Subcutaneous abdominal adipose tissue (tissue), 5 donors: Measurements from ENCODE around the gene CCDC6.
"Not testable (repeated sequence)": the region's sequence is repeated elsewhere in the genome, so short reads cannot be mapped to it uniquely, and the experiment has no call there.

Experiments used
- H3K27ac ChIP-seq: one replicate; pipeline ENCODE4 v1.7.0; 2013; ENCODE audit warnings: low read depth, mild to moderate bottlenecking, inconsistent platforms, low read length, moderate library complexity
- H3K27me3 ChIP-seq, 5 donors: one replicate each; pipeline ENCODE4 v1.7.0; 2013; ENCODE audit warnings: low read length in 5 of 5, inconsistent platforms in 1 of 5; ENCODE audit not compliant: control insufficient read depth in 5 of 5, insufficient read depth in 4 of 5
- H3K36me3 ChIP-seq, 5 donors: one replicate each; pipeline ENCODE4 v1.7.0; 2013; ENCODE audit warnings: low read length in 5 of 5; ENCODE audit not compliant: control insufficient read depth in 5 of 5, insufficient read depth in 5 of 5
- H3K4me1 ChIP-seq, 5 donors: one replicate each; pipeline ENCODE4 v1.7.0; 2013; ENCODE audit warnings: low read length in 5 of 5, mild to moderate bottlenecking in 3 of 5, moderate library complexity in 1 of 5; ENCODE audit not compliant: control insufficient read depth in 5 of 5, insufficient read depth in 5 of 5
- H3K4me3 ChIP-seq, 5 donors: one replicate each; pipeline ENCODE4 v1.7.0; 2013; ENCODE audit warnings: low read length in 5 of 5, low read depth in 1 of 5
- H3K9ac ChIP-seq, 5 donors: one replicate each; pipeline ENCODE4 v1.7.0; 2013; ENCODE audit warnings: low read length in 5 of 5, mild to moderate bottlenecking in 4 of 5, moderate library complexity in 3 of 5
- H3K9me3 ChIP-seq, 5 donors: one replicate each; pipeline ENCODE4 v1.7.0; 2013; ENCODE audit warnings: low read length in 5 of 5; ENCODE audit not compliant: control insufficient read depth in 5 of 5
- donor health status: healthy.
- donor health status: healthy.
- donor health status: healthy.
- donor health status: healthy.
- donor health status: healthy.

CCDC6 gene

DNA sequence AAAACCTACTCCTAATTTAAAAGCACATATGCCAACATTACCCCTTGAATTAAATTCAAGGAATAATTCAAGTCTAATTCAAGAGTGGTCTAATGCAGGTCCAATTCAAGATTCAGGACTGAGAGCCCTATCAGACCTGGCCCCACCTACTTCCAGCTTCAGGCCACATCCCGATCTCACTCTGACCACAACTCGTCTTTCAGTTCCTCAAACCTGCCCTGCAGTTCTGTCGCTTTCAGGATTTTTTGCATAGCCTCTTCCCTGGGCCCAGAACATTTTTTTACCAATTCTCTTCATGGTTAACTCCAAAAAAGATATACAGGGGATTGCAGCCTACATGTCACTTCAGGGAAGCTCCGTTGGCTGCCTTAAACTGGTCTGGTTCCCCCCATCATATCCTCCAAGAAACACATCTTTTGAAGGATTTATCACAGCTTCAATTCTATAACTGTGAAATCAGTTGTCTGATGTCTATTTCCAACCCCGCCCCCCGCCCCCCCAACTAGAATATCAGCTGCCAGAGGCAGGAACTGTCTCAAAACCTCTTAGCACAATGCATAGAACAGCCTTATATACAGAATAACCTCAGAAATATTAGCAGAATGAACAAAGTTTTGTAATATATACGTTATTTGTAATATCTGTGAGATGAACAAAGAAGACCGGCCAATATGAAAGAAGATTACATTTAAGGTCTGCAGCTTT lies 20.8 kb downstream of the CCDC6 start:
- Histone ChIP-seq H3K9me3 (no peaks in the 10 kb centered on the region), H3K4me3 (no peak overlapping the region), H3K27me3 (no peaks in the 10 kb centered on the region), H3K36me3 (peaks cover 0 to 10% (median 5%) of the 10 kb centered on the region in 5 donors), H3K4me1 (peaks cover 0 to 10% (median 3%) of the 10 kb centered on the region in 5 donors), H3K27ac (no peak overlapping the region), H3K9ac (no peak overlapping the region)

DNA sequence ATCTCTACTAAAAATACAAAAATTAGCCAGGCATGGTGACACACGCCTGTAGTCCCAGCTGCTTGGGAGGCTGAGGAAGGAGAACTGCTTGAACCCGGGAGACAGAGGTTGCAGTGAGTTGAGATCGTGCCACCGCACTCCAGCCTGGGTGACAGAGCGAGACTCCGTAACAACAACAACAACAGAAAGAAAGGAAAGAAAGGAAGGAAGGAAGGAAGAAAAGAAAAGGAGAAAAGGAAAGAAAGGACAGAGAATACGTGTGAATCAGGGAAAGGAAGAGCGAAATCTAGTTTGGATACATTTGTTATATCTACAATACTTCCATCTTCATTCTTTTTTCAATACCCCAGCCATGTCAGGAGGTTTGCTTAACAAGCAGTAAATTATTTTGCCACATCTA lies 21.5 kb downstream of the CCDC6 start:
- H3K27ac ChIP-seq, H3K4me1 ChIP-seq, H3K4me3 ChIP-seq, H3K27me3 ChIP-seq, H3K36me3 ChIP-seq, H3K9ac ChIP-seq, H3K9me3 ChIP-seq: not testable (repeated sequence)

- H3K27ac ChIP-seq, result no peak overlapping the region
- no peaks in the 10 kb centered on the region for H3K36me3 ChIP-seq
- H3K9ac ChIP-seq, result no peak overlapping the region
- H3K27me3 ChIP-seq, result no peaks in the 10 kb centered on the region
- H3K4me3 ChIP-seq, result no peak overlapping the region
- no peaks in the 10 kb centered on the region for H3K9me3 ChIP-seq
- peaks cover 0 to 7% (median 3%) of the 10 kb centered on the region in 5 donors for H3K4me1 ChIP-seq
Observed at GRCh38 chr10:59881640-59882039, 24.7 kb downstream of the CCDC6 start.

DNA sequence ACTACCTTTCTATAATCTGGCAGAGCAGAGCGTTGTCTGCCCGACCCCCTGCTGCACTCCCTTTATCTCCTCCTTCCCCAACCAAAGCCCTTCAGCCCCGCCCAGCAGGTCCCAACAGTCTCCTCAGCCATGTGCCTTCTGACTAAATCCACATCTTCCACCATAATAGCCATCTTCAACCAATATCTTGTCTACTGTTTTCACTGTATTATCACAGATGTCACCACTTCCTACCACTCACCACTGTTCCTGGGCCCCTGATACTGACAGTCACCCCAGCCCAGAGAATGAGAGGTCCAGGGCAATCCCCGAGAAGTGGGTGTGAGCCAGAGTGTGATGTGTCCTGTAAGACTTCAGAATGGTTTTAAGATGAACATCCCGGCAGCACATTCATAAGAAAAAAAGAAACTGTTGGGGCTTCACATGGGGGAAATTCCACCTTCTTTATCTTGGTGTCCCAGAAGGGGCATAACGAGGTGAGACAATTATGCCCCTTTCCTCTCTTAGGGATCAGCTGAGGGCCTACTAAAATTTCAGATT lies 25.3 kb downstream of the CCDC6 start:
- no peak overlapping the region for H3K27ac ChIP-seq
- H3K36me3 ChIP-seq, result no peaks in the 10 kb centered on the region
- H3K9ac ChIP-seq, result no peak overlapping the region
- H3K9me3 ChIP-seq, result no peaks in the 10 kb centered on the region
- H3K4me1 ChIP-seq, result peaks cover 0 to 5% (median 2%) of the 10 kb centered on the region in 5 donors
- no peaks in the 10 kb centered on the region for H3K27me3 ChIP-seq
- H3K4me3 ChIP-seq, result no peak overlapping the region

- Histone ChIP-seq H3K27ac (no peak overlapping the region), H3K9me3 (no peaks in the 10 kb centered on the region), H3K27me3 (no peaks in the 10 kb centered on the region), H3K9ac (no peak overlapping the region), H3K4me3 (no peak overlapping the region), H3K4me1 (no peaks in the 10 kb centered on the region), H3K36me3 (no peaks in the 10 kb centered on the region)
Observed at GRCh38 chr10:59880019-59880717, 26.2 kb downstream of the CCDC6 start.

DNA sequence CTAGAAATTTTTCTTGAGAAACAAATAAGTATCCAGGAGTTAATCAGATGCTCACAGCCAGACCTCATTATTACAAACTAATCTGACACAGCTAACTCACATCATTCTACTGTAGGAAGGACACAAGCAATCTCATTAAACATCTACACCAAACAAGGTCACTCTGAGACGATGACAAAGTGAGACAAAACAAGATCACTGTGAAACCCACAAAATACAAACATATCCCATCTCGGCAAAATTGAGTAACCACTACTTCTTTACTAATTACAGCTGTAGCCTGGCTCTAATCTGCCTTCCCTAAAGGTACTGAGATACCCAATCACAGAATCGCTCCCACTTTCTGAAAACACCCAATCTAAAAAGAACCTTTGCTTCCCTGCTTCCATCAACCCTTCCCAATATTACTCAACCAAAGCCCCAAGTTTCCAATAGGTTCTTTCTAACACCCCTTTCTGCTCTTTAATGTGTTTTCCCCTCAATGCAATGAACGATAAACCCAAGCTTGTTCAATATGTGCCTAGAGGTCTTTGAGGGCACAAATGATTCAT lies 26.9 kb downstream of the CCDC6 start:
- Histone ChIP-seq H3K4me3 (no peak overlapping the region), H3K27ac (no peak overlapping the region), H3K4me1 (no peaks in the 10 kb centered on the region), H3K36me3 (no peaks in the 10 kb centered on the region), H3K9me3 (no peaks in the 10 kb centered on the region), H3K9ac (no peak overlapping the region), H3K27me3 (no peaks in the 10 kb centered on the region)

GRCh38 chr10:59878915-59879314 lies 27.4 kb downstream of the CCDC6 start:
- H3K36me3 ChIP-seq, result no peaks in the 10 kb centered on the region
- H3K27me3 ChIP-seq, result no peaks in the 10 kb centered on the region
- peaks cover 0 to 4% (median 0%) of the 10 kb centered on the region in 5 donors for H3K4me1 ChIP-seq
- no peak overlapping the region for H3K4me3 ChIP-seq
- H3K27ac ChIP-seq, result no peak overlapping the region
- no peak overlapping the region for H3K9ac ChIP-seq
- H3K9me3 ChIP-seq, result no peaks in the 10 kb centered on the region

DNA sequence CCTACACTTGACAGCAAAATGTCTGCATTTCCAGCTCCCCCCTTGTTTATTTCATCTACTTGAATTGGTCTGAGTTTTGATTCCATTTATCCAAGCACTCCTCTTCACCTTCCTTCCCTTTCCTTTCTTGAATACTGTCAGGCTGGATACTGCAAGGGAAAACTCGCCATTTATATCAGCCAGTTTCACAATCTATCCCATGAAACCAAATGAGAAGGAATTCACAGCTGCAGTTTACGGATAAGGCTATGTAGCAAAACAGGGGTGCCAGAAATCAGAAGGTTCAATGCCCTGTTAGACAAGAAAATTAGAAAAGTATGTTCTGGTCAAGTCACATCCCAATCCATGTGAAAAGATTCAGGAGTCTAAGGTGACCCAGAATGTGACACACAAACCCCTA lies 28.1 kb downstream of the CCDC6 start:
- H3K36me3 ChIP-seq, result no peaks in the 10 kb centered on the region
- H3K9me3 ChIP-seq, result no peaks in the 10 kb centered on the region
- no peak overlapping the region for H3K4me3 ChIP-seq
- H3K4me1 ChIP-seq, result peaks cover 0 to 8% (median 1%) of the 10 kb centered on the region in 5 donors
- H3K9ac ChIP-seq, result no peak overlapping the region
- no peaks in the 10 kb centered on the region for H3K27me3 ChIP-seq
- H3K27ac ChIP-seq, result no peak overlapping the region

- no peaks in the 10 kb centered on the region for H3K27me3 ChIP-seq
- no peaks in the 10 kb centered on the region for H3K36me3 ChIP-seq
- no peak overlapping the region for H3K4me3 ChIP-seq
- no peak overlapping the region for H3K9ac ChIP-seq
- no peak overlapping the region for H3K27ac ChIP-seq
- peaks cover 0 to 18% (median 11%) of the 10 kb centered on the region in 5 donors for H3K4me1 ChIP-seq
- no peaks in the 10 kb centered on the region for H3K9me3 ChIP-seq
Observed at GRCh38 chr10:59877191-59877671, 29.1 kb downstream of the CCDC6 start.

DNA sequence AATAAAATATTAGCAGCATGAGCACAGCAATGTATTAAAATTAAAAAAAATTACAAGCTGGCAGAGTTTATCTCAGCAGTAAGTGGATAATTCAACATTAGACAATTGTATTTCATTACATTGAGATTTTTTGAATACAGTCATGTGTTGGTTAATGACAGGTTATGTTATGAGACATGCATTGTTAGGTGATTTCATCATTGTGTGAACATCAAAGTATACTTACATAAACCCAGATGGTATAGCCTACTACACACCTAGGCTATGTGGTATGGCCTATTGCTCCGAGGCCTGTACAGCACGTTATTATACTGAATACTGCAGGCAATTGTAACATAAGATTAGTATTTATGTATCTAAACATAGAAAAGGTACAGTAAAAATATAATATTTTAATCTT lies 29.7 kb downstream of the CCDC6 start:
- H3K27ac ChIP-seq, result no peak overlapping the region
- peaks cover 0 to 20% (median 11%) of the 10 kb centered on the region in 5 donors for H3K4me1 ChIP-seq
- H3K9me3 ChIP-seq, result no peaks in the 10 kb centered on the region
- H3K36me3 ChIP-seq, result no peaks in the 10 kb centered on the region
- H3K27me3 ChIP-seq, result no peaks in the 10 kb centered on the region
- H3K9ac ChIP-seq, result no peak overlapping the region
- H3K4me3 ChIP-seq, result no peak overlapping the region
